Measurements from ENCODE around the gene DNAH17. TPM values are rescaled to one million over a fixed set of nuclear protein-coding genes. Genes with fewer than 3 reads are reported as not detected.

The DNAH17 gene
- polyA plus RNA-seq, 1 of the 3 experiments (the other 2 are of a cell fraction) = not detected

- H3K79me2 ChIP-seq (ENCODE audit: insufficient read depth) = peaks cover 57% of the 10 kb centered on the region
- H3K9me3 ChIP-seq = no peaks in the 10 kb centered on the region
- no peaks in the 10 kb centered on the region for H3F3A ChIP-seq (replicated peaks; ENCODE audit: insufficient read depth)
- no peaks in the 10 kb centered on the region for H3K27me3 ChIP-seq (ENCODE audit: insufficient read depth)
- CTCF ChIA-PET = interaction anchor here (1.3 to 3.0 kb wide), 5 partner anchors 10 to 21 kb away, joined by 3 to 22 read pairs (median 5); no protein-coding TSS in a partner anchor
- H4K20me1 ChIP-seq (ENCODE audit: insufficient read depth) = peaks cover 28% of the 10 kb centered on the region
- POLR2A ChIA-PET = no interaction called here
- no peak overlapping the region for H3K27ac ChIP-seq (ENCODE audit: low read depth in 2 of 2, low read length in 1 of 2)
- H3K36me3 ChIP-seq (replicated peaks in 1 of 2; ENCODE audit: control insufficient read depth in 1 of 2, insufficient read depth in 2 of 2, low read length in 1 of 2) = peaks cover 62 to 78% of the 10 kb centered on the region in 2 experiments
- H3K4me3 ChIP-seq (ENCODE audit: low read depth in 2 of 2, low read length in 1 of 2) = no peak overlapping the region
- peaks cover 0 to 3% of the 10 kb centered on the region in 2 experiments; a peak in 1 of 4 replicates for H3K4me1 ChIP-seq (ENCODE audit: control insufficient read depth in 1 of 2, insufficient read depth in 2 of 2, low read depth in 1 of 2, low read length in 1 of 2)
- DNase-seq = no peak
- H3K9me2 ChIP-seq = no peaks in the 10 kb centered on the region
- WGBS (ENCODE audit: low lambda C conversion rate) = 86% methylated on average over 17 of the region's 17 CpGs
- no peak overlapping the region for H3K9ac ChIP-seq
- TF ChIP-seq EZH2phosphoT487 (IDR thresholded peaks at IDR 0.05; ENCODE audit: borderline replicate concordance, low read depth) (no peak), TEAD4 (IDR thresholded peaks at IDR 0.05; ENCODE audit: borderline replicate concordance, insufficient read depth) (no peak), PBX3 (IDR thresholded peaks at IDR 0.05) (no peak), FOXM1 (IDR thresholded peaks at IDR 0.05; ENCODE audit: low read depth) (no peak), RFX5 (IDR thresholded peaks at IDR 0.05; ENCODE audit: low read length) (no peak), ZBTB33 (IDR thresholded peaks at IDR 0.05; ENCODE audit: borderline replicate concordance, low read depth) (no peak), TAF1 (IDR thresholded peaks at IDR 0.05; ENCODE audit: borderline replicate concordance, low read depth, low read length) (no peak), SIN3A (IDR thresholded peaks at IDR 0.05; ENCODE audit: borderline replicate concordance, low read depth, low read length) (no peak), CHD2 (IDR thresholded peaks at IDR 0.05; ENCODE audit: low read length, partially characterized antibody) (no peak), IRF3 (IDR thresholded peaks at IDR 0.05; ENCODE audit: low read depth, low read length) (no peak), USF1 (IDR thresholded peaks at IDR 0.05; ENCODE audit: borderline replicate concordance, low read depth) (no peak), POLR2AphosphoS5 (IDR thresholded peaks at IDR 0.05; ENCODE audit: low read depth, low read length) (no peak), CTCF (IDR thresholded peaks at IDR 0.05) (no peak), MEF2A (IDR thresholded peaks at IDR 0.05; ENCODE audit: borderline replicate concordance, low read depth) (no peak)
- no peak overlapping the region for H2AFZ ChIP-seq (ENCODE audit: low read depth)
- H3K4me2 ChIP-seq = no peak overlapping the region
Observed at GRCh38 chr17:78400581-78401240, 176.5 kb downstream of the DNAH17 start.

Data from SK-N-SH (cell line).